HG03159 (cell line): ENCODE measurements around the gene ZNF792.
"Not testable (repeated sequence)": the region's sequence is repeated elsewhere in the genome, so short reads cannot be mapped to it uniquely, and the experiment has no call there.

ENCODE experiments used
- ATAC-seq: cut with Tn5 transposase; IDR thresholded peaks from one replicate; pipeline ENCODE4 v1.9.1; 2021; ENCODE audit warnings: mild to moderate bottlenecking, moderate library complexity; ENCODE audit not compliant: unreplicated experiment

ZNF792 gene

DNA sequence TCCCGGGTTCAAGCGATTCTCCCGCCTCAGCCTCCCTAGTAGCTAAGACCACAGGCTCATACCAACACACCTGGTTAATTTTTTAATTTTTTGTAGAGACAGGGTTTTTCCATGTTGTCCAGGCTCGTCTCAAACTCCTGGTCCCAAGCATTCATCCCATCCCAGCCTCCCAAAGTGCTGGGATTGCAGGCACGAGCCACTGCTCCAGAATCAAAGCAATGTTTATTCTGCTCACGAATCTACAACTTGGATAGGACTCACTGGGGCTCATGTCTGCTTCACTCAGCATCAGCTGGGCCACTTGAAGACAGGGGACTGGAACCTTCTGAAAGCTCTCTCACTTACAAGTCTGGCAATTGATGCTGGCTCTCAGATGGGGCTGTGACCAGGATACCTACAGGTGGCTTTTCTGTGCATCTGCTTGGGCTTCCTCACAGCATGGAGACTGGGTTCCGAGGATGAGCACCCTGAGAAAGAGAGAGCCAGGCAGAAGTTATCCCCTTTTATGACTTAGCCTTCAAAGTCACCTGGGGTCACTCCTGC, 8.2 kb upstream of the ZNF792 start:
- ATAC-seq, result no peak

DNA sequence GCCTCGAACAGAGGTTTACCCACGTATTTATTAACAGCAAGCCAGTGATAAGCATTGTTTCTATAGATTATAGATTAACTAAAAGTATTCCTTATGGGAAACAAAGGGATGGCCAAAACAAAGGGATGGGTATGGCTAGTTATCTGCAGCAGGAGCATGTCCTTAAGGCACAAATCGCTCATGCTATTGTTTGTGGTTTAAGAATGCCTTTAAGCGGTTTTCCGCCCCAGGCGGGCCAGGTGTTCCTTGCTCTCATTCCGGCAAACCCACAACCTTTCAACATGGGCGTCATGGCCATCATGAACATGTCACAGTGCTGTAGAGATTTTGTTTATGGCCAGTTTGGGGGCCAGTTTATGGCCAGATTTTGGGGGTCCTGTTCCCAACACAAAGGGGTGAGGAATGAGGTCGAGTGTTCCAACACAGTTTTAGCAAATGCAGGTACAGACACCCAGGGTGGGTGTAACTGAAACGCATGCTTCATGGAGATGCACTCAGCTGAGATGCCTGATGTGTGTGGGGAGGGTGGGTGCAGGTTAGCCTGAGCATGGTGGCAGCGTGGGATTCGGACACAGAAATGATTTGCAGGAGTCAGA, 6.3 kb upstream of the ZNF792 start:
- not testable (repeated sequence) for ATAC-seq

DNA sequence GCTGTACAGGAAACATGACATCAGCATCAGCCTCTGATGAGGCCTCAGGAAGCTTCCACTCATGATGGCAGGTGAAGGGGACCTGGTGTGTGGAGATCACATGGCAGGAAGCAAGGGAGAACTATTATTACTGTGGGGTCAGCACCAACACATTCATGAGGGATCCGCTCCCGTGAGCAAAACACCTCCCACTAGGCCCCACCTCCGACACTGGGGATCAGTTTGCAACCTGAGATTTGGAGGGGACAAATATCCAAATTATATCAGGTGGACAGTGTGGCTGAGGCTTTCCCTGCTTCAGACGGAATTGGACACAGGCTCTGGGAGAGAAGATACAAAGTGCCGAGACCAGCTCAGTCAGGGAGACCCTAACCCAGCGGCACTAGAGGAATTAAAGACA, 5.7 kb upstream of the ZNF792 start:
- ATAC-seq, result no peak

DNA sequence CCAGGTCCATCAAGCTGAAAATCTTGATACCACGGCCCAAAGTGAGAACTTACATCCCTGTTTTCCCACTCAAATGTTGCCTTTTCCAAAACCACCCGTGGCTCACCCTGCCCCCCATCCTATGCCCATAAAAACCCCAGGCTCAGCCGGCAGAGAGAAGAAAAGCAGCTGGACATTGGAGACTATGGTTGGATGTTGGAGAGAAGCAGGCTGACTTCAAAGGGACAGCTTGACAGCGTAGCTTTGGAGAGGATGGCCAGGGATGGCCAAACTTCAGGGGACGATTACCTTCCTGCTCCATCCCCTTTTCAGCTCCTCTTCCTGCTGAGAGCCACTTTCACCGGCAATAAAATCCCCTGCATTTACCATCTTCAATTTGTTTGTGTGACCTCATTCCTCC, 3.5 kb upstream of the ZNF792 start:
- ATAC-seq, result no peak

DNA sequence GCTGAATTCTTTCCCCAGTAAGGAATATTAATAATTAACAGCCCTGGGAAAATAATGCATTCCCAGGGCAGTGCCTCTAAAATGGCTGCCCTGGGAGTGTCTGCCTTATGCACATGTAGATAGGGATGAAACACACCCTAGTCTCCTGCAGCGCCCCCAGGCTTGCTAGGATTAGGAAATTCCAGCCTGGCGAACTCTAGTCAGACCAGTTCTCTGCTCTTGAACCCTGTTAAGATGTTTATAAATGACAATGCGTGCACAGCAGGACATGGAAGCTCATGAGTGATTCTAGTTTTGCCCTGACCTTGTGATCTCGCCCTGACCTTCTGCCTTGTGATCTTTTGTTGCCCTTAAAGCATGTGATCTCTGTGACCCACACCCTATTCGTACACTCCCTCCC, 1.5 kb upstream of the ZNF792 start:
- ATAC-seq, result not testable (repeated sequence)

DNA sequence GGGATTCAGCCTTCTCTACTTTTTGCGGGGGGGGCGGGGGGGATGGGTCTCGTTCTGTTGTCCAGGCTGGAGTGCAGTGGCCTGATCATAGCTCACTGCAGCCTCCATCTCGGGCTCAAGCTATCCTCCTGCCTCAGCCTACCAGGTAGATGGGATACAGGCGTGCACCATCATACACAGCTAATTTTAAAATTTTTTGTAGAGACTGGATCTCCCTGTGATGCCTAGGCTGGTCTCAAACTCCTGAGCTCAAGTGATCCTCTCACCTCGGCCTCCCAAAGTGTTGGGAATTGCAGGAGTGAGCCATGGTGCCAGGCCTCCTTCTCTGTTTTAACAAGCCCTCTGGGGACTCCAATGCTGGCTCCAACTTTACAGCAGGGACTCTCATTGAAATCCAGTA, 569 bp upstream of the ZNF792 start:
- no peak for ATAC-seq

DNA sequence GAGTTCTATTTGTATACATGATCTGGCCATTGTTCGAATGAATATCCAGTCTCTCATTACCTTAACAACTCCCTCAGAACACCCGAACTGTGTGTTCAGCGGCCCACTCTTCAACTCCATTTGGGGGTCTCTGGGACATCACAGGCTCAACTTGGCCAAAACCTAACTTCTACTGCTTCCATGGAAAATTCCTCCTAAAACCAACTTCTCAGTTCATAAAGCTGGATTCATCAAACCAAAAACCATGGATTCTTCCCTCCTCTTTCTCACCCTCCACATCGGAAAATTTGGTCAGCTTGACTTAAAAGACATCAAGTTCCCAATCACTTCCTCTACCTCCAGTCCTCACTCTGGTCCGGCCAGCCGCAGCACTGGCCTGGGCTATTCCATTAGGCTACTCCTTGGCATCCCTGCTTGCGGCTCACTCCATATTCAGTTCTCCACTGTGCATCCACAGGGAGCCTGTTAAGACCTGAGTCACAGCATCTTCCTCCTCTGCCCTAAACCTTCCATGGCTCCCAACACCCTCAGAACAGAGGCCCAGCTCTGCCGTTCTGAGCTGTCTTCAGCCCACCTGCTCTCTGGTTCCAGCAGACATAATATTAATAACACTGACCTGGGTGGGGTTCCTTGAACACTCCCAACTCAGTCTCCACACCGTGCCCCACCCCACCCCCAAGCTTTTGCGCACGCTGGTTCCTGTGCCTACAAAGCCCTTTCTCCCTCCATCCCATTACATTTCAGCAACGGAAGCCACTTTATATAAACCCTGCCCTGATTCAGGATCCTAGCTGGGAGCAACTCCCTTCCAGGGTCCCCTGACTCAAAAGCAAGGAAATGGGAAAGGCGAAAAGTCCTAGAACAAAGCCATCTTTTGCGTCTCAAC, 1.1 kb downstream of the ZNF792 start:
- no peak for ATAC-seq

DNA sequence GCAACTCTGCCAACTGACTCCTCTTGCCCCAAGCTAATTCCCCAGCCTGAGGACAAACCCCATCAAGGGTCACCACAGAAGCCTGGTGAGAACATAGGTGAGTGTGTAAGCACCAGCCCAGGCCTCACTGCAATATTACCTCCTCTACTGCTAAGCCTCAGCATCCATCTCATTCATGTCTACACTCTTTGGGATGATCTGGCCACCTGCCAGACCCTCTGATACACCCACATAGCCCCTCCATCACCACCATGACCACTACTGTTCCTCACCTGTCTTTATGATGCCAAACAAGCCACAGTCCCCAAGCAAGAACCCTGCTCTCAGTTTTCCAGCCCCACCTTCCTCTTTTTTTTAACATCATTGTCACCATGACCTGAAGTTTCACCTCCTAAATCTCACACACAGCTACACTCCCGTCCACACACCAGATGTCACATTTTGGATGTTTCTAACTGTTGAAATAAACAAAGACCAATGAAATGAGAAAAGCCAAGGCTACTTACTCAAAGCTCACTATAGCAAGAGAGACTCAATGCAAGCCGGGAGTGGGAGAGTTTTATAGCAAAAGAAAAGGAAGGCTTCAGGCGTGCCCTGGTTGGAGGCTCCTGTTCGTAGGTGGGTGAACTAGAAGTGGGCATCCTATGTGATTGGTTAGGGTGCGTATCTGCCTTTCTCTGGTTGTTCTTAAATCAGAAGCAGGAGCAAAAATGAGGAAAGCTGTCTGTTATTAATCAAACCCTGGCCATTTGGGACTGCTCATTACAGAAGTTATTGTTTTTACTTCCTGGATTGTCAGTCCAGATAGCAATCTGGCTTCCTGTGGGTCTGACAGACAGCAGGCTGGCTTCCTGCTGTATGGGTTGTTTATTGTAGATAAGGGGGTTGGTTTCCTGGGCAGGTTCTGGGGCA, 2.0 kb downstream of the ZNF792 start:
- no peak for ATAC-seq

DNA sequence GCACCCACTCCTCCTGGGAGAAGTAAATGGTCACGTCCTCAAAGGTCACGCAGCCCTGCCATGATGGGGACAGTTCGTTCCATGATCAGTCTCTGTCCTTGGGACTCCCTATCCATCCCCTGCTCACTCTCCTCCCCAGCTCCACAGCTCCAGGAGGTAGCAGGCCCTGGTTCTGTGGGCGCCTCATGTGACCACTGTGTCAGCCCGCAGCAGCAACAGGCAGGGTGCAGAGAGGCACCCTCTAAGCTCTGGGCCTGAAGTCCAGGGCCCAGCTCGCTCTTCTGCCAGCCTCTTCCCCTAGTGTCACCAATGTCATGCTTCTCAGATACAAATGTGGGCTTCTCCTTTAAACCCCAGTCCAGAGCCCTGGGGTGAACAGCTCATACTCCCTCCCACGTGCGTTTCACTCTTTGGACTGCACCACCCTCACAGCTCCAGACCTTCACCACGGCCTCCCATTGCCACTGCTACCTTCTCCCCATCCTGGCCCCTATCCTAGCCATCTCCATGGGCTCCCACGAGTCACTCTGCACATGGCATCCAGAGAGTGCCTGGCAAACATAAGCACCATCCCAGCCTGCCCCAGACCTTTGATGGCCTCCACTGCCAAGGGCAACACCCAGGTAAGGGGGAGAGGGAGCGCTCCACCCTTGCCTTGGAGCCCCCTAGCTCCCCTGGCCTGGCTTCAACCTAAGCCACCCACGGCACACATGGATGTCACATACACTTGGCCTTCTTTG, 2.9 kb downstream of the ZNF792 start:
- no peak for ATAC-seq

DNA sequence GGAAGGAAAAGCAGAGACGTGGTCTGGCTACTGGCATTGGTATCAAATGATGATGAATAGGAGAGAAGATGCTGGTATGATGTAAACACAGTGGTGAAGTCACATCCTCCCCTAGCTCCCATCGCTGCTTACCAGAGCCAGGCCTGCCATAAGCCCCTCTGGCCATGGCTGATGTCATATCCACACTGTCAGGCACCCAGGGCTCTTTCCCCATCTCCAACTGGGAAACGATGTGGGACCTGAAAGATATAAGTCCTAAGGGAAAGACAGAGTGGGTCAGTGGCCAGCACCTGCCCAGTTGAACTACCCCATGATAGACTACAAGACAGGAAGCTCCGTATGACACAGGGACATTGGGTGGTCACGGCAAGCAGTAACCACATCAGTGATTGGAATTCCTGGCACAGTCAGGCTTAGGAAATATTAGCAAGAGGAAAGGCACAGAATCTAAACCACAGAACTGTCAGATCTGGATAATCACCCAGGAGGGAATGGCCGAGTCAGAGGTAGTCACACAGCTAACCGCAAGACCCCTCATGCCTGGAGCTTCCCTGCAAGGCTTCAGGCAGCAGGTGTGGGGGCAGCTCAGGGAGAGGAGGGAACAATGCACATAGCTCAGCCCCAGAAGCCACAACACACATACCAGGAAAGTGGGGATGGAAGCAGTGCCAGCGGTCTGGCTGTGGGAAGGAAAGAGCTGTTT, 3.8 kb downstream of the ZNF792 start:
- ATAC-seq, result no peak

DNA sequence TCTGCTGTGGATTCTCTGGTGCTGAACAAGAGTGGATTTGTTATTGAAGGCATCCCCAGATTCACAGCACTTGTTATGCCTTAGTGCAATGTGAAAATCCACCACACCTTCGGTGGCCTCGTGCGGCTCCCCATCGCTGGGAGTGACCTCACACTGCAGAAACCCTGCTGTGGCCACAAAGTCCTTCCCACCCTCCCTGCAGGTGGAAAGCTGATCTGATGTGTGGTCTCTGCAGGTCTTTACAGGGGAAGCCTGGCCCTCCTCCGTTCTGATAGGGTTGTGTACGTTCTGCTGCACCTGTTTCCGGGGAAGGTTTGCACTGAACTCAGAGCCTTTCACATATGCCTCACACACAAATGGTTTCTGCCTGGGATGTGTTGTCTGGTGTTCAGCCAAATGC, 5.0 kb downstream of the ZNF792 start:
- ATAC-seq, result no peak

DNA sequence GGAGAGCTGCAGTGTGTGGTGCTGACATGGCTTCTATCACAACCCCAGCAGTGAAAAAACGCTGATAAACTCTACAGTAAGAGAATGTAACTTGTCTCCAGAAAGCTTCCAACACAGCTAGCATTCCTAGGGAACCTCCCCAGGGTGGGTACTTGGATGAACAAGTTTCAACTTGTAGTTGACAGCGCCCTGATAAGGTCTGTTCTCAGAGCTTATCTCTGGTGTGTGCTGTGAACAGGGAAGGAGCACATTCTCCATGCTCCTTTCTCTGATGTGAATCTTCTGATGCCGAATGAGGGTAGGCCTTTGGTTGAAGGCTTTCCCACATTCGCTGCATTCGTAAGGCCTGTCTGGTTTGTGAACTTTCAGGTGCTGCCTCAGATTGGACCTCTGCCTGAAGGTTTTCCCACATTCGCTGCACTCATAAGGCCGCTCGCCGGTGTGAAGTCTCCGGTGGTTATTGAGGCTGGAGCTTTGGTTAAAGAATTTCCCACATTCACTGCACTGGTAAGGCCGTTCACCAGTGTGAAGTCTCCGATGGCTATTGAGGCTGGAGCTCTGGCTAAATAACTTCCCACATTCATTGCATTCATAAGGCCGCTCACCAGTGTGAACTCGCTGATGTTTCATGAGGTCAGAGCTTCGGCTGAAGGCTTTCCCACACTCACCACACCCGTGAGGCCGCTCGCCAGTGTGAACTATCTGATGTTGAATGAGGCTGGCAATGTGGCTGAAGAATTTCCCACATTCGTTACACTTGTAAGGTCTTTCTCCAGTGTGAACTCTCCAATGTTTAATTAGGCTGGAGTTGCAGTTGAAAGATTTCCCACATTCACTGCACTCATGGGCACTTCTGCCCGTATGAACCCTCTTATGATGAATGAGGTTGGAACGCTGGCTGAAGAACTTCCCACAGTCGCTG, 5.9 kb downstream of the ZNF792 start:
- ATAC-seq, result no peak

DNA sequence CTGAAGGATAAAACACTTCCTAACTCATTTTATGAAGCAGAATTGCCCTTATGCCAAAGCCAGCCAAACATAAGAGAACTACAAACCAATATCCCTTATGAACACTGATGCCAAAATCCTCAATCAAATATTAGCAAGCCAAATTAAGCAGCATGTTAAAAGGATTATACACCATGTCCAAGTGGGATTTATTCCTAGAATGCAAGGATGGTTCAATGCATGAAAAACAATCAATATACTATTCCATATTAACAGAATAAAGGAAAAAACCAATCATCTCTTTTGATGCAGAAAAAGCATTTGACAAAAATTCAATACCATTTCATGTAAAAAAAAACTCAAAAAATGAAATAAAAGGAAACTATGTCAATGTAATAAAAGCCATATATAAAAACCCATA, 10.9 kb downstream of the ZNF792 start:
- no peak for ATAC-seq

DNA sequence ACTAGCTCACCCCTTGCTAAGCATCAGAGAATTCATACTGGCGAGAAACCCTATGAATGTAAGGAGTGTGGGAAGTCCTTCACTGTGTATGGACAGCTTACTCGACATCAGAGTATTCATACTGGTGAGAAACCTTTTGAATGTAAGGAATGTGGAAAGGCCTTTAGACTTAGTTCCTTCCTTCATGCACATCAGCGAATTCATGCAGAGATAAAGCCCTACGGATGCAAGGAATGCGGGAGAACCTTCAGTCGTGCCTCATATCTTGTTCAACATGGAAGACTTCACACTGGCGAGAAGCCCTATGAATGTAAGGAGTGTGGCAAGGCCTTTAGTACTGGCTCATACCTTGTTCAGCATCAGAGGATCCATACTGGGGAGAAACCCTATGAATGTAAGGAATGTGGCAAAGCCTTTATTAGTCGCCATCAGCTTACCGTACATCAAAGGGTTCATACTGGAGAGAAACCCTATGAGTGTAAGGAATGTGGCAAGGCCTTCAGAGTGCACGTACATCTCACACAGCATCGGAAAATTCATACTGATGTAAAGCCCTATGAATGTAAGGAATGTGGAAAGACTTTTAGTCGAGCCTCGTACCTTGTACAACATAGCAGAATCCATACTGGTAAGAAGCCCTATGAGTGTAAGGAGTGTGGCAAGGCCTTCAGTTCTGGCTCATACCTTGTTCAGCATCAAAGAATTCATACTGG, 20.0 kb downstream of the ZNF792 start:
- ATAC-seq, result no peak

DNA sequence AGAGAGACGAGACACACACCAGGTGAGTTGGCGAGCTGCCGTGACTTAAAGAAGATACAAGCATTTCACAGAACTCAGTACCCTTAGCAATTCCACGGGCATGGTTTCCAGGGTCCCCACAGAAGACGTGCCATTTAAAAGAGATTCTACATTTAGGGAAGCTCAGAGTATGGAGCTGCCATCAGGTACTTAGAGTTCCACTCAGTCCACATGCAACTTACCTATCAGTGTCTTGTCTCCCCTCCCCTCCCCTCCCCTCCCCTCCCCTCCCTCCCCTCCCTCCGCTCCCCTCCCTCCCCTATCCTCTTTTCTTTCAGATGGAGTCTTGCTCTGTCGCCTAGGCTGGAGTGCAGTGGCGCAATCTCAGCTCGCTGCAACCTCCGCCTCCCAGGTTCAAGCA, 25.1 kb downstream of the ZNF792 start:
- no peak for ATAC-seq

DNA sequence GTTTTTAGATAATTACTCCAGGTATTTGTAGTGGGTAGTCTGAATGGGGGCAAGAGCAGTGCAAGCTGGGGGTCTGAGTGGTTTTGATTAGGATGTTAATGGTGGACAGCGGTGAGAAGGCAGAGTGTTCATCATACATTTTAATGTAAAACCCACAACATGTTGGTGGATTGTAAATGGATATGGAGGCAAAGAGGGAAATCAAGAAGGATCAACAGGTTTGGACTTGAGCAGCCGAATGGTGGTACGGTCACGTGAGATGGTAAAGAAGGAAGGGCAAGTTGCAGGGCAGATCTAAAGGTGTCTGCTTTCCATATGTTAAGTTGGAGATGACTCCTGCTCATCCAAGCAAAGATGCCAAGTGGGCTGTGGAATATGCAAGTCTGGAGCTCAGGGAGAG, 27.8 kb downstream of the ZNF792 start:
- no peak for ATAC-seq

DNA sequence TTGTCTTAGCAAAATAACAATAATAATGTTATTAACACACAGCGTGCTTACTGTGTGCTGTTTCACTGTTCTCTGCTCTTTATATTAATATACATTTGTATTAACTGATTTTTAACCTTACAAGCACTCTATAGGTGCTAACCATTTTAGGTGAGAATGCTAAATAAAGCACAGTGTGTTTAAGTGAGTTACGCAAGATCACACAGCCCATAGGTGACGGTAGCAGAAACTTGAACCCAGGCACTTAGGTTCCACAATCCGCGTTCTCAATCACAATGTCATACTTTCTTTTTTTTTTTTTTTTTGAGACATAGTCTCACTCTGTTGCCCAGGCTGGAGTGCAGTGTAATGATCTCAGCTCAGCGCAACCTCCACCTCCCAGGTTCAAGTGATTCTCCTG, 31.5 kb downstream of the ZNF792 start:
- no peak for ATAC-seq

DNA sequence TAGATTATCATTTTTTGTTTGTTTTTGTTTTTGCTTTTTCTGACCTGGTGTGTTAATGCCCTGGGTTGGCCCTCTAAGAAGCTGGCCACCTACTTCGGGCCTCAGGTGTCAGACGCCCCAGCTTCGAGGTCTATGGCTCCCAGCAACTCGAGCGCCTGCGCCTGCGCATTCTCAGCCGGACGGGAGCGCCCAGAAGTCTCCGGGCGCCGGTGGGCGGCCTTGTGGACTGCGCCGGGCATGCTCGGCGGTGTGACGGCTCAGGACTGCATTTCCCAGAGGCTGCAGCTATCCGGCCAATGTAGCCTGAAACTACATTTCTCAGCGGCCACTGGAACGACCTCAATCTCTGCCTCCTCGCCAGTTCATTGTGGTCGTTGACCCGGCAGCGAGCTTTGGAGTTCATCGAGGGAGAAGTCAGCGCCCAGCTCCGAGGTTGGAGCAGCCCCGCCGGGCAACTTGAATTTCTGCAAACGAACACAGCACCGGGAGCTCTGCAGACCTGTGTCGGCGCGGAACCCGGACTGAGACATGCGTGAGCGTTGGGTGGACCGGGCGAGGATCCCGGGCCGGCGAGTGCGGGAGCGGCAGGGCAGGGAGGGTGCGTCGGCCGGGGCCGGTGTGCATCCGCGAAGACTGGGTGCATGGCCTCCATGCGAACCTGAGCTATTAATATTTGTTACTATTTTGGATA, 37.2 kb downstream of the ZNF792 start, which contains the start of gene ZNF30:
ZNF30 (plus strand) TSS at position 219 of the 691 bp plus-strand sequence. CDS start 3,045 bp downstream, outside the sequence.
- ATAC-seq, result peak; percentile 89
